ENCODE results near the gene SLC4A5.

SLC4A5 gene, protein sequence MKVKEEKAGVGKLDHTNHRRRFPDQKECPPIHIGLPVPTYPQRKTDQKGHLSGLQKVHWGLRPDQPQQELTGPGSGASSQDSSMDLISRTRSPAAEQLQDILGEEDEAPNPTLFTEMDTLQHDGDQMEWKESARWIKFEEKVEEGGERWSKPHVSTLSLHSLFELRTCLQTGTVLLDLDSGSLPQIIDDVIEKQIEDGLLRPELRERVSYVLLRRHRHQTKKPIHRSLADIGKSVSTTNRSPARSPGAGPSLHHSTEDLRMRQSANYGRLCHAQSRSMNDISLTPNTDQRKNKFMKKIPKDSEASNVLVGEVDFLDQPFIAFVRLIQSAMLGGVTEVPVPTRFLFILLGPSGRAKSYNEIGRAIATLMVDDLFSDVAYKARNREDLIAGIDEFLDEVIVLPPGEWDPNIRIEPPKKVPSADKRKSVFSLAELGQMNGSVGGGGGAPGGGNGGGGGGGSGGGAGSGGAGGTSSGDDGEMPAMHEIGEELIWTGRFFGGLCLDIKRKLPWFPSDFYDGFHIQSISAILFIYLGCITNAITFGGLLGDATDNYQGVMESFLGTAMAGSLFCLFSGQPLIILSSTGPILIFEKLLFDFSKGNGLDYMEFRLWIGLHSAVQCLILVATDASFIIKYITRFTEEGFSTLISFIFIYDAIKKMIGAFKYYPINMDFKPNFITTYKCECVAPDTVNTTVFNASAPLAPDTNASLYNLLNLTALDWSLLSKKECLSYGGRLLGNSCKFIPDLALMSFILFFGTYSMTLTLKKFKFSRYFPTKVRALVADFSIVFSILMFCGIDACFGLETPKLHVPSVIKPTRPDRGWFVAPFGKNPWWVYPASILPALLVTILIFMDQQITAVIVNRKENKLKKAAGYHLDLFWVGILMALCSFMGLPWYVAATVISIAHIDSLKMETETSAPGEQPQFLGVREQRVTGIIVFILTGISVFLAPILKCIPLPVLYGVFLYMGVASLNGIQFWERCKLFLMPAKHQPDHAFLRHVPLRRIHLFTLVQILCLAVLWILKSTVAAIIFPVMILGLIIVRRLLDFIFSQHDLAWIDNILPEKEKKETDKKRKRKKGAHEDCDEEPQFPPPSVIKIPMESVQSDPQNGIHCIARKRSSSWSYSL

DNA sequence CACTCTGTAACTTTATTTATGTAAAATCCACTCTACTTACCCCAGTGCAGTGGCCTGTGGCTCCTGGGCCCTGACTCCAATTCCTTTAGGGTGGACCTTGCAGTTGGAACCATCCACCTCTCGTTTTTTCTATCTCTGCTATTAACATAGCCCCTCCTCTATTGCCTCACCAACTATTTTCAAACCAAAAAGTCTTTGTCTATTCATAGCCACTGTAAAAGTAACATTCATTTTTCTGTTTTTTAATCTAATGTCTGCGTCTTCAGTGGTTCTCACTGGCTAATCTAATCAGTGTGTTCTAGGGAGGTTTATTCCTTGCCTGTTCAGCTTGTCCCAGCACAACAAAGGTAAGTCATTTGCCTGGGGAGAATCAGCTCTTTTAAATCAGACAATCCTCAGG lies at the start of gene SLC4A5:
Gene SLC4A5 (minus strand): TSS at position 101 of the 400 bp plus-strand sequence. CDS start 28,393 bp downstream, outside the sequence.
- DNase-seq = no peak

DNA sequence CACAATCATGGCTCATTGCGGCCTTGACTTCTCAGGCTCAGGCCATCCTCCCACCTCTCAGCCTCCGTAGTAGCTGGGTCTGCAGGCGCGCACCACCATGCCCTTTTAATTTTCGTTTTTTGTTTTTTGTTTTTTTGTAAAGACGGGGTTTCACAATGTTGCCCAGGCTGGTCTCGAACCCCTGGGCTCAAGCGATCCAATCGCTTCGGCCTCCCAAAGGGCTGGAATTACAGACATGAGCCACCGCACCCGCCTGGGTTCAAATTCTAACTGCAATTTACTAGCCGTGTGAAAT lies 49.2 kb upstream of the SLC4A5 start:
- DNase-seq = no peak

DNA sequence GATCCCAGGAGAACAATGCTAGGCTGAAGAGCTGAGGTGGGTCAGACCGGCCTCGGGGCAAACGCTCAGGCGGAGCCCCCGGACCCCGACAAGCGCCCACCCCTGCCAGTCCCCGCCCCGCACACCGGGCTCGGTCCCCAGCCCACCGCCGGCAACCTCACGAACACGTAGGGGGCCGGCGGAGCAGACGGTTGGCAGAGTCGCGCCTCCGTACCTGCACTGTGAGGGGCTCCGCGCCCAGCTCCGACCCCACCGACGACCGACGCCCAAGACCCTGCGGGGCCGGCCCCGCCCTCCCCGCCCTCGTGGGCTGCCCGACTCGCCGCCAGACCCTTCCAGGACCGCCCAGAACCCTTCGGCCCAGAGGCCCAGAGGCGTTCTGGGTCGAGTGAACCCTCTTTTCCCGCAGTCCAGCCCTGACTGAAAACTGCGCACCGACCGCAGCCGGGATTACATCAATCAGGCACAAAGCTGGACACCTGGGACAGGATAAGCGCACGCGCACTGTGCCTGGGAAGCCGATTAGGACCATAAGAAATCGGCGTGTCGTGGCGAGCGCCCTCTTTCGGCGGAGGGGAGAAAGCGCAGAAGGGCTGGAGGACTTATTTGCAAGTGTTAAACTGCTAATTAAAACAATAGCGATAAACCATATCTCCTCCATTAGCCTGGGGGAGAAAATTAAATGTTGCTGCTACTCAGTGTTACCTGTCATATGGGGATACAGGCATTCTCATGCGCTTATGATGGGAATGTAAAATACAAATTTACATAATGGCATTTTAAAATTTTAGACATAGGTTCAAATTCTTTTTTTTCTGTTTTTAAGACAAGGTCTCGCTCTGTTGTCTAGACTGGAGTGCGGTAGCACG lies 48.6 kb upstream of the SLC4A5 start:
- peak; percentile 96 for DNase-seq

DNA sequence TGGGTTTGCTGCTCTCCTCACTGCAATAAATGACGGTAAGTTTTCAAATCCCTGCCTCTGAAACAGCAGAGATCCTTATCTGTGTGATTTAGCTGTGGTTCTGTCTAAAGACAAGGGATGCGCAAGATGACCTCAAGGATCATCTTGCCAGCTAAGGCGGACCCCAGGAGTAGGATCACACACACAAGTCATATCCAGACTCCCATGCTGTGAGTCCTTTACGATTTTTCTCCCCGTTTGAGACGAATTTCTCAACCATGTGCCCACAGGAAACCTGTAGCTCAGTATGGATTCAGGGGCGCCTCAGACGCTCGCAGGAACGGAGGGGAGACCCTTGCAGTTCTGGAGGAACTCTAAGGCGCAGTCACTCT lies 48.0 kb upstream of the SLC4A5 start:
- DNase-seq = no peak

DNA sequence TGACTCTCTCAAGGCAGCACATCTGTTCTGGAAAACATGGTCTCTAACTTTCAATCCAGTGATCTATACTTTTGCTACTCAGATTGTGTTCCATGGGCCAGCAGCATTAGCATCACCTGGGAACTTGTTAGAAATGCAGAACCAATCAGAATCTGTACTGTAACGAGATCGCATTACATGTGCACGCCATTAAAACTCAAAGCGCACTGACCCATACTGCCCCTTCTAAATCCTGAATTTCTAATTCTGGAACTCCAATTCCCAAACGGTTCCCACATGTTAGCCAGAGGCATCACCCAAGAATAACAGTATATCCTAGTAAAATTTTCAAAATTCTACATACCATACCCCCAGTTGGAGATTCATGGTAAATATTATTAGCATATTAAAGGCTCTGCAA lies 47.4 kb upstream of the SLC4A5 start:
- no peak for DNase-seq

DNA sequence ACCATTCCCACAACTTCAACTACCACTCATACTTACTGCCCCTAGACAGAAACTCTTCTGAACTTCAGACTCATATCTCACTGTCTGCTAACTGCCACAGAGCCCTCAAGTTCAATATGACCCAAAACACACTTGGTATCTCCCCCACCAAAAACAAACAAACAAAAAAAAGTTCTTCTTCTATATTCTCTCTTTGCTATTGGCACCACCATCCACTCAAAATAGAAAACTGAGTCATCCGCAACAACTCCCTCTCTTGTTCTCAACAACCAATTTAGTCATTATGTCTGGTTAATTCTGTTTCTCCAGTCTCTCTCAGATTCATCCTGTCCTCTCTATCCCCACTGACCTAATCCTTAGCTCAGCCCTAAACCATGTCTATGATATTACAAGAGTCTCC lies 44.1 kb upstream of the SLC4A5 start:
- DNase-seq = no peak

DNA sequence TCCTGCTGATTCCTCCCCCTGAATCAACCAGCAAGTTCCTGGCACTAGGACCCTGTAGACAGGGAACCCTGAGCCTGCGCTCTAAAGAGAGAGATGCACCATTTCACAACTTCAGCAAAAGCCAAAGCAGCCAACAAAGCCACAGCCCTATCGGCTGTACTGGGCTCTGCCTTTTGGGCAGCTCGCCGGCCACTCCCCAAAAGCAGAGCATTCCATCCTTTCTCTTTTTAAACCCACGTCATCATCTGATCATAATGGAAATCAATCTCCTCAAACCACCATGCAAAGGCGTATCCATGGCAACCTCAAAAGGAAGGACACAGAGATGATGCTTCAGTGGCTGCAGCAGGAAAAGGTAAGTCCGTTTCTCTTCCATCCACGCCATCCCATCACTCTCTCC lies 42.2 kb upstream of the SLC4A5 start:
- no peak for DNase-seq

DNA sequence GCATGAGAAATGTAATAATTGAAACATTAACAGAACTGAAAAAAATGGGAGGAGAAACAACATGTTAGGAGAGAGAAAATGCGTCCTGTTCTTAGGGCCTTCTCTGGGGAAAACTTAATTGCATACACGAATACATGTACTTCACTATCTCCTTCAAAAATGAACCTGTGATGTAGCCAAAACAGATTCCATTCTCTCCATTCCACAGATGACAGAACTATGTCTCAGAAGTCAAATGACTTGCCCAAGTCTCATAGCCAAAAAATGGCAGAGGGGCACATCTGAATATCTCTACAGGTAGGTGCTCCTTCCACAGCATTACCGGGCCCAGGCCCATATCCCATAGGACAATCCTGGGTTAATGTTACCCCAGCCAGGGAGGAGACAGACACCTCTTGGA lies 40.8 kb upstream of the SLC4A5 start:
- no peak for DNase-seq

DNA sequence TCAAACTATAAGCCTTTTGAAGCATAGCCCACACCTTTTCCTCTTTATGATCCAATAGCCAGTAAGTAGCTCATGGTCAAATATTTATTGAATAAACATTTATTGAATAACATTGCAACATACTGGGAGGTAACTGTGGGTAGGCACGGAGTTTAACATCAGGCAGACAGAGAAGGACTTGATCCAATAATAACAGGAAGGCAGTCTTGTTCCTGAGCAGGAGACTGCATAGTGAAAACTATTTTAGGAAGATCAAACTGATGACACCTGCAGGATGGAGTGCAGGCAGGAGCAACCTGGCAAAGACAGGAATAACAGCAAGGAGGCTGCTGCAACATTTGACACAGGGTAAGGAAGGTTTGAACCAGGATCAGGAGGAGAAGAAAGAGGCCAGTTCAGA lies 40.0 kb upstream of the SLC4A5 start:
- no peak for DNase-seq

DNA sequence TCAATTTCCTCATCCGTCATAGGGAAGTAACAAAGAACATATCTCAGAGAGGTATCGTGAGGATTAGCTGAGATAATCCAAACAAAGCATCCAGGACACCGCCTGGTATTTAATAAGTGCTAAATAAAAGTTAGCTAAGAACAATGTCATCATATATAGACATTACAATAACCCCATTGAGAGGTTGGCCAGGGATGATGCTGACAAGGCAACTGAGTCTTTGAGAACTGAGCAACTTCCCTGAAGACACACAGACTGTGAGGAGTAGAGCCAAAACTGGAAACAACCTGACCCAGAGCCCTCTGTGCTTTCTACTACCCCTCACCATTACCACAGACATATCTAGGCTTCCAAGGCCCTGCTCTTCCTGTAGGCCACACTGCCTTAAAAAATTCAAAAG lies 38.5 kb upstream of the SLC4A5 start:
- DNase-seq = no peak

DNA sequence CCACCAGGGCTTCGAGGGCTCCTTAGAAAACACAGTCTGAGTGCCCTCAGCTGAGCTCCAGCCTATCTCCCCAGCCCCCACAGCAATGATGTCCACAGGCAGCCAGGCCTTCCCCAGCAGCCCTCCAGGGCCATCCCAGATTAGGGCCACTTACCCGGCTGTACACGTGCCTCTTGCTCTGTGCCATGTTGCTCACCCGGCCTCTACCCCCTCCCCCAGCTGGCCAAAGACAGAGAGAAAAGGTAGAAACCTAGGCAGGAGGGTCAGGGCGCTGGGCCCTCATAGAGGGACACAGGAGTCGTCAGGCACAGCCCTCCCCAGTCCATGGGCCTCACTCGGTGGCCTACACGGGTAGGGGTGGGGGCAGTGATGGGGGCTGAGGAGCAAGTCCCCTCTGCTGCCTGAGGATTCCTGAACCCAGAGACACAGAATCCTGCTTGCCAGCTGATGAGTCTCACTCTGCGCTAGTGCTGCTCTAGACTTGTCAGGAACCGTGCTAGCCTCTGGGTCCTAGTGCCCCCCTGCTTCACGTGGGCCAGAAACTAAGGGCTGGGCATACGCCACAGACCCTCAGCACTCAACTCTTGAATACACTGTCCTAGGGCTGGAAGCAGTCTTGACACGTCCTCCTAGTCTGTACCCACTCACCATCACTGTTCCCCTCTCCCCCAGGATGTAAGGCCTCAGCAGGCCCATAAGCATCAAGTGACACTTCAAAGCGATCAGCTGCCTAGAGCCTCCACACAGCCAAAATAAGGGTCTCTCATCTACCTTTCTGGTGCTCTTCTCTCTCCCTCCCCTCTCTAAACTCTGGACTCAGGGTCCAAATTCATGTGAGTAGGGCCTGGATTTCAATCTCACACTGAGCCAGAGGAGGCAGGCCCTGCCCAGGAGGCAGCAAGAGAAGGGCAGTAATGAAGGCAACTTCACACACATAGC lies 36.9 kb upstream of the SLC4A5 start, which contains the start of gene DCTN1:
Gene DCTN1 (minus strand): TSS at position 461 of the 939 bp plus-strand sequence. CDS start 274 bp downstream, at position 187.
- DNase-seq = peak; percentile 62

DNA sequence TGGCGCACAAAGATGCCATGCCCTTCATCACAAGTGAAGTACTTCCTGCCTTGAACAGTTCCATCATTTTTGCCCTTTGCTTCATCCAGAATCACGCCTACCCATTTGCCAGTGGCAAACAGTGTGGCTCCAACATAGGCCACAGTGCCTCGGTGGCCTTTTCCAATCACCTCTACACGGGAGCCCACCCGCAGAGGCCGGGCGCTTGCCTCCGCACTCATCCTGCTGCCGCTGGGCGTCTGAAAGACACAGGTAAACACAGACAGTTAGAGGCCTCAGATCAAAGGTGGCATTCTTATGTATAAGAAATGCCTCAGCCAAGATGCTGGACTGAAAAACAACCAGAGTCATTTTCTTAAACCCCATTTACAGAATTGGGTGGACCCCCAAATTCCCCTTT lies 34.8 kb upstream of the SLC4A5 start:
- DNase-seq = no peak

DNA sequence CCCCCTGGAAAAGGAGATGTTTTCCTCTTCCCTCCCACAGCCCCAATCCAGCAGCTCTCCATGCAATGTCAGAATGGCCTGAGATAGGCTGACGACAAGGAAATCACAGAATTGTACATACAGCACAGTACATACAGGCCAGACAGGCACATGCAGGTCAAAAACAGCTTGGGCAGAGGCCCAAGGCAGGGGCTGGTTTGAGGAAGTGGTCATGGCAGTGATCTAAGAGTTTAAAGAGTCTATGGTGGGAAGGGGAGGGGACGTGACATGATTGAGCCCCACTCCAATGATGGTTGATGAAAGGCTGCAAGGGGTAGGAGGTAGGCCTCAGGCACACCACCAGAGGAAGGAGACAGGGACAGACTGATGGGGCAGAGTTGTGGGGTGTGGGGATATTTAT lies 32.6 kb upstream of the SLC4A5 start:
- no peak for DNase-seq

DNA sequence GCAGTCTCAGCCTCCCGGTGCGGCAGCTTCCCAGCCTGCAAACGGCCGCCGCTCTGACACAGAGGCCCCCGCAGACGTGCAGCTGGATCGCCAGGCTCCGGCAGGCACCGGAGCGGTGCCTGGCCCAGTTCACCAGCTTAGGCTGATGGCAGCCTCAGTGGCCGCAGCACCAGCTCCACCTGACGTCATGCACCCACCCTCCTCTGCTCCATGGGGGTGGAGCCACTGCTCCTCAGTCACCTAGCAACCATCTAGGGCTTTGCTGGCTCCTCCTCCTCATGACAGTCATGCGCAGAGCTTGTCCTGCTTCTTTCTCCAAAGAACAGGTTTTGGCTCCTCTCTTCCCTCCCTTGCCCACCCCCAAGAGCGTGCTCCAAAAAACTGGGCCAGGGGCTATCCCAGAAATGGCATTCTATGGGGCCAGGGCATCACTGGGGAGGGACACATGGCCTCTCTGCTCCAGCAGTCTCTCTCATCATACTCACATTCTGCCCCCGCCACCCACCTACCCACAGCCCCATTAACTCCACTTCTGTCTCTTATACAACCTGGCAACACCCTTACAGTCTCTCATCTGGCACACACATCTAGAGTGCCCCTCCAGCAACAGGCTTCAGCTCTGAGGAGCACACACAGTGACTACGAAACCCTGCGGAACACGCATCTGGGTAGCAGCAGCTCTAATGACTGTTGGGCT lies 31.4 kb upstream of the SLC4A5 start:
- peak; percentile 82 for DNase-seq

DNA sequence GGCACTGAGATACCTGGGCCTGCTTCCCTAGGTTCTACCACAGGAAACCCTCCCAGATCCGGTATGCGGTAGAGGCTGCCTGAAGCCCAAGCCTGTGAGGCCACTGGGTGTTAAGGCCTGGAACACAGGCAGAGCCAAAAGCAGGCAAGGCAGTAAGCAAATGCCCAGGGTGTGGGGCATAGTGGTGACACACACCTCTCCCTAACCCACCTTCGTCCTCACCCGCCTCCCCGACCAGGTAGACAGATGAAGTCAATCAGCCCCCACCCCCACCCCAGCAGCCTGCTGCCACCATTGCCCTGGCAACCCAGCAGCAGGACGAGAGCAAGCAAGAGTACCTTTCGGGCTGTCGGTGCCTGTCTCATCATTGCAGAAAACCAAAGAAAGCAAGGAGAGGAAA lies 30.8 kb upstream of the SLC4A5 start:
- DNase-seq = no peak

DNA sequence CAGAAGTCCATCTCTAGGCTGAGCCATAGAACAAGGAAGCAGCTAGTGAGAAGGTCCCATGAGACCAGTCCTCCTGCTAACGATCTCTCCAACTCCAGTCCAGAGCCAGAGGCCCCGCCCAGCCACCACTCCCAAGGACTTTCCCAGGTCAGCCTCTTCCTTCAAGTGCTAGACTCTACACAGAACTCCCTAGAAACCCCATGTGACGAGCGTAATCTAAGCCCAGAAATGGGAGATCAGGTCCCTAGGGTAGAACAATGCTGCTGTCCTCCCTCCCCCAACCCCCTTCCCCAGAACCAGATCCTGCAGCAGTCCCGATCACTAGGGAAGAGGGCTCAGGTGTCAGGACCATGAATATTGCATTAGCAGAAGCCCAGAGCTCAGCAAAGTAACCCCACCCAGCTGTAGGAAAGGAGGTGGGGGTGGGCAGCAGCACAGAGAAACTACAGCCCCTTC lies 30.0 kb upstream of the SLC4A5 start:
- no peak for DNase-seq

DNA sequence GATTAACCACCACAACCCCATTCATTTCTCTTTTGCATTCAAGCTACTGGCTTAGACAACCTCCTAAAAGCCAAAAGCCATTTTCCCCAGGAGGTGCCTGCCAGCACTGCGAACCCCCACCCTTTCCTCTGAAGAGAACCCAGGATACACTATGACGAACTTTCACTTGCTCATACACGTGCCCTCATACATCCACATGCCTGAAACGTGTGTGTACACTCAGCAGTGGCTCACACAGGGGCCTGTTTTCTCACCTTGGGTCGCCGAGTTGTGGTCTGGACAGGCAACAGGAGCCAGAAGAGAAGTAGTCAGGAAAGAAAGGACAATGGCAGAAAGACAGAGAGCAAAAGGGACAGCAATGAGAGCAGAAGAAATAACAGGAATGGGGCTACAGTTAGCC lies 29.5 kb upstream of the SLC4A5 start:
- DNase-seq = no peak

DNA sequence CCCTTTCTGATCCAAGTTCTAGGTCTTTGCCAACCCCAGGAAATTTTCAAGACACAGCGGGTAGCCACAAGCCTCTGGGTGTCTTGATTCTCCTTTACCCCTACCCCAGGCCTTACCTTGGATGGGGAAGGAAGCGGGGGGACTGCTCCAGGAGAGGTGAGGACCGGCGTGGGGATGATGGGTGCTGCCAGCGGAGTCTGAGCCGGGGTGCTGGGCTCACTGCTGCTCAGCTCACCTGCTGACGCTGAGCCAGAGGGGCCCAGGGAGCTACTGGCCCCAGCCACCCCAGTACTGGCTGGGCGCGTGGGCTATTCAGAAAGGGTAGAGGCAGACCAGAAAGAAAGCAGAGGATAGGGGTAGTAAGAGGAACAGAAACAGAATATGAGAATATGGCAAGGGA lies 28.2 kb upstream of the SLC4A5 start:
- no peak for DNase-seq

DNA sequence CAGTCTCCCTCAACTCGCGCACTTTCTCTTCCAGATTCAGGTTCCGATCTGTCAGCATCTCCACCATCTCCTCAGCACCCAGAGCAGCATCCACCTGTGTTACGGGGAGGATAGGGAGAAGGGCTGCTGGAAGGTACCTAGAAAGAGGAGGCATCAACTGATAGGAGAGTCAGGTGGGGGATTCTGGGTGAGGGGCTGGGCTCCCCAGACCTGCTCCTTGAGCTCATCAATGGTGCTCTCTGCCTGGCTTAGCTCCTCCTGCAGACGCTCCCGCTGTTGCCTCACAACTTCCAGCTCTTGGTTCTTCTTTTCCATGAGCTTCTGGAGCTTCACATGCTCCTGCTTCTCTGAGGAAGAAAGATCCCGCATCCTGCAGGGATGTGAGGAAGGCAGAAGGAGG lies 26.8 kb upstream of the SLC4A5 start:
- DNase-seq = no peak

DNA sequence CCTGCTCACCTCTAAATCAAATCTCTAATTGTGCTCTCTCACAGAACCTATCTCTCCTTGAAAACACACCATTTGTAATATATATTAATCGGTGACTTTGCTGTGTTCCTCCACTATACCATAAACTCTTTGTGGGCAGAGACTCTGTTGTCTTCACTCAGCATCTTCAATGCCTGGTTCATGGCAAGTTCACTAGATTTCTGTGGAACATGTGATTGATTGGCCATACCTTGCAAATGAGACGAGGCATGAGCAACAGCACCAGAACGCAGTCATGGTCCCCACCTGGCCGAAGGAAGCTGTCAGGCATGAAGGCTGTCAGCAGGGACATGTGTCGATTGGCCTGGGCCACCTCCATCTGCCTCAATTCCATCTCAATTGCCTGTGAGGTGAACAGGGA lies 25.3 kb upstream of the SLC4A5 start:
- DNase-seq = no peak

DNA sequence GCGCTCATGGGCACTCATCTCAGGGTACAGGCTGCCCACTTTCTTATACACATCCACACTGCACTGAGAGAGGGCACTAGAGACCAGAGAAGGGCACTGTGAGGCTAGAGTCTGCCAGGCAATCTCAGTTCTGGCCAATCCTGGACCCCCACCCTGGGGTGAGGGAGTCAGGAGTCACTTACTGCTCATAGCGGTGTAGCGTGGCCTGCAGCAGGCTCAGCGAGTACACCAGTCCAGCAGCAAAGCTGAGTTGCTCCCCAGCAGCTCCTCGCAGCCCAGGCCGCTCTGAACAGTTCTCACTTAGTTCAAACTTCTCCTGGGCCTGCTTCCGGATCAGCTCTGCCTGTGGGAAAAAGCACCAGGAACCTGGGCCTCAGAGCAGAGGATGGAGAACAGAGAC lies 24.6 kb upstream of the SLC4A5 start:
- DNase-seq = no peak
